K562 (cell line): ENCODE data around the gene CCL4. TPM values are rescaled to one million over a fixed set of nuclear protein-coding genes. Genes with fewer than 3 reads are reported as not detected.
"Not testable (repeated sequence)": the region's sequence is repeated elsewhere in the genome, so short reads cannot be mapped to it uniquely, and the experiment has no call there.

Source experiments
- ATAC-seq: fragments of 200-7000 bp; cut with Tn5 transposase; 3 replicates; pipeline ENCODE4 v1.9.1; 2020; ENCODE audit warnings: moderate library complexity
- BruUV-seq: library from RNA; stranded (reverse); fragments of 400-500 nt; replicated peaks from 2 replicates; lab custom pipeline; 2021; lab: Mats Ljungman, UMichigan
- CTCF ChIA-PET: fragments of 300-600 bp; formaldehyde crosslinking; extraction: SDS; loops from one replicate; lab custom pipeline; 2021; ENCODE audit warnings: low intra/inter-chr PET ratio; lab: Yijun Ruan, JAX
- POLR2A ChIA-PET: fragments of 300-600, 350-650 bp; sonication (Branson Sonifier 250); formaldehyde crosslinking; extraction: SDS; loops from one replicate; lab custom pipeline; 2021; ENCODE audit warnings: antibody characterized with exemption, inconsistent platforms; lab: Yijun Ruan, JAX
- DNase-seq, 4 experiments: peaks; one replicate each; pipeline versions ENCODE4 v3.0.0 to v3.0.0-alpha.2; 2011 to 2018; ENCODE audit warnings: low spot score in 3 of 4, mixed read lengths in 3 of 4; ENCODE audit errors: extremely low read depth in 1 of 4
- FAIRE-seq: peaks from 2 replicates; lab custom pipeline; 2011; peaks lifted over from hg19 to GRCh38; lab: Jason Lieb, UNC
- H2AFZ ChIP-seq: 2 replicates; pipeline ENCODE4 v1.6.0; 2011; ENCODE audit warnings: low read depth, low read length, control low read depth, inconsistent platforms
- H3K27ac ChIP-seq: fragments of 200-600 bp; 3 replicates; pipeline ENCODE4 v1.8.0; 2011; ENCODE audit warnings: low read depth, mild to moderate bottlenecking, control low read depth, inconsistent platforms, low read length, moderate library complexity, mixed read lengths; ENCODE audit errors: extremely low read depth
- H3K27me3 ChIP-seq, 2 experiments: fragments of 300-600 bp in 1 of 2; 2 replicates in 1 of 2; 3 replicates in 1 of 2; pipeline versions ENCODE4 v1.6.0 to v1.8.0; 2011; ENCODE audit warnings: inconsistent platforms in 2 of 2, low read length in 2 of 2, mild to moderate bottlenecking in 1 of 2, mixed read lengths in 1 of 2, moderate library complexity in 1 of 2; ENCODE audit not compliant: control insufficient read depth in 2 of 2, insufficient read depth in 2 of 2
- H3K36me3 ChIP-seq: fragments of 300-600 bp; 3 replicates; pipeline ENCODE4 v1.8.0; 2011; ENCODE audit warnings: mild to moderate bottlenecking, low read length, inconsistent platforms; ENCODE audit not compliant: control insufficient read depth, insufficient read depth
- H3K4me1 ChIP-seq, 2 experiments: fragments of 200-600 bp in 1 of 2; replicated peaks in 1 of 2; 2 replicates in 1 of 2; 3 replicates in 1 of 2; pipeline versions ENCODE4 v1.5.1 to v1.8.0; 2011; ENCODE audit warnings: inconsistent platforms in 2 of 2, low read length in 2 of 2, mild to moderate bottlenecking in 1 of 2, mixed read lengths in 1 of 2, moderate library complexity in 1 of 2; ENCODE audit not compliant: control insufficient read depth in 2 of 2, insufficient read depth in 2 of 2
- H3K4me2 ChIP-seq: 2 replicates; pipeline ENCODE4 v1.6.1; 2011; ENCODE audit warnings: low read length, control low read depth, inconsistent platforms, mixed read lengths; ENCODE audit not compliant: insufficient read depth
- H3K4me3 ChIP-seq: fragments of 200-600 bp; sonication (generic), shearing (Covaris generic); 2 replicates; pipeline ENCODE4 v1.5.1; 2016; ENCODE audit warnings: control low read depth, inconsistent platforms
- H3K79me2 ChIP-seq: fragments of 200-600 bp; 3 replicates; pipeline ENCODE4 v1.8.0; 2011; ENCODE audit warnings: low read length, inconsistent platforms; ENCODE audit not compliant: control insufficient read depth, insufficient read depth
- H3K9ac ChIP-seq, 2 experiments: 2 replicates each; pipeline versions ENCODE4 v1.6.0 to v1.6.1; 2011; ENCODE audit warnings: low read depth in 2 of 2, low read length in 2 of 2, control low read depth in 1 of 2, inconsistent platforms in 1 of 2, mild to moderate bottlenecking in 1 of 2, mixed read lengths in 1 of 2; ENCODE audit not compliant: insufficient read depth in 1 of 2
- H3K9me1 ChIP-seq: one replicate; pipeline ENCODE4 v1.6.0; 2011; ENCODE audit warnings: inconsistent platforms, mild to moderate bottlenecking, low read length, moderate library complexity; ENCODE audit not compliant: control insufficient read depth, insufficient read depth
- H3K9me3 ChIP-seq: replicated peaks from 2 replicates; pipeline ENCODE4 v1.5.1; 2011; ENCODE audit warnings: low read depth, low read length, inconsistent platforms; ENCODE audit not compliant: control insufficient read depth, insufficient read depth
- H4K20me1 ChIP-seq: replicated peaks from 2 replicates; pipeline ENCODE4 v1.6.1; 2011; ENCODE audit warnings: low read length, inconsistent platforms, mixed read lengths; ENCODE audit not compliant: control insufficient read depth, insufficient read depth
- WGBS: fragments of 100-300 bp; shearing (Covaris generic); methylation state at CpG from one replicate; pipeline ENCODE4 v1.1.6; 2016; ENCODE audit warnings: low coverage, mixed read lengths; ENCODE audit not compliant: insufficient coverage; ENCODE audit errors: missing lambda C conversion rate; 5-methylcytosine and 5-hydroxymethylcytosine counted together
- in situ Hi-C: fragments of 300-500 bp; cut with MboI; formaldehyde crosslinking; loops from 4 replicates; pipeline ENCODE4 v1.15.0; 2018; ENCODE audit warnings: inconsistent platforms, mixed read lengths
- intact Hi-C: fragments of 100-400 bp; cut with micrococcal nuclease; formaldehyde crosslinking; loops from 2 replicates; pipeline ENCODE4 v1.14.2; 2022
- polyA plus RNA-seq, 8 experiments: library from polyadenylated mRNA; depleted of rRNA in 4 of 8; stranded (reverse) in 5 of 8; unstranded in 3 of 8; fragments of >200 nt; fragmentation: Nextera tagmentation in 2 of 8; fragmentation: Illumina TruSeq in 1 of 8; extraction: Ambion mirVana in 2 of 8; extraction: Trizol in 1 of 8; gene quantifications; 2 replicates each; pipeline versions ENCODE4 v1.2.1 to v1.2.3, GENCODE V29; 2011 to 2014; ENCODE audit warnings: inconsistent platforms in 1 of 8, missing spikeins in 1 of 8
- total RNA-seq, 7 experiments: library from RNA; depleted of rRNA in 6 of 7; stranded (reverse); fragments of >200 nt in 6 of 7; fragmentation: Illumina TruSeq in 2 of 7; extraction: Trizol in 2 of 7; gene quantifications; 2 replicates each; pipeline versions ENCODE4 v1.2.1 to v1.2.3, GENCODE V29; 2011 to 2021; ENCODE audit warnings: low replicate concordance in 1 of 7

CCL4 gene
- total and polyA plus RNA-seq, 9 of the 15 experiments (the other 6 are each of a cell fraction or from before 2014, with no cell fraction given): 0.91 TPM; not detected in 8

DNA sequence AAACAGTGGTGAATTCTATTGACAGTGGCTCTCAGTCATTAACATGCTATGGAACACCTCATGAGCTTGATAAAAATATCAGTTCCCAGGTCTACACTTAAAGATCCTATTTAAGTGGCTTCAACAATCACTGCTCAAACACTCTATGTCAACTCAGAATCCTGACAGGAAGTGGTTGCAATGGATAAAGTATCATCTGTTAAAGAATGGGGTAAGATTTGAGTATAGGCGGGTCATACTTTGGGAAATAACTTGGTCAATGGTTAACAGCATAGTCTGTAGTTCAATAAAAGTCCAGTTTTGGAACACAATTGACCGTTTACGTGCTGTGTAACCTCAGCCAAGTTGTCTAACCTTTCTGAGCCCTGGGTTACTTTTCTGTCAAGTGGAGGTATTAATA, 16.2 kb upstream of the CCL4 start:
- in situ Hi-C loops, H3K9me1 ChIP-seq, FAIRE-seq, H3K36me3 ChIP-seq, H3K9me3 ChIP-seq, H3K9ac ChIP-seq, ATAC-seq, H4K20me1 ChIP-seq, H3K27ac ChIP-seq, CTCF ChIA-PET, intact Hi-C loops, H3K4me3 ChIP-seq, H3K79me2 ChIP-seq, H2AFZ ChIP-seq, BruUV-seq, DNase-seq, H3K4me2 ChIP-seq, POLR2A ChIA-PET, H3K4me1 ChIP-seq: not testable (repeated sequence)
- no CpG with 5 or more reads among the region's 3 CpGs for WGBS
- peaks cover 13 to 18% of the 10 kb centered on the region in 2 experiments; a peak in 4 of 5 replicates for H3K27me3 ChIP-seq

DNA sequence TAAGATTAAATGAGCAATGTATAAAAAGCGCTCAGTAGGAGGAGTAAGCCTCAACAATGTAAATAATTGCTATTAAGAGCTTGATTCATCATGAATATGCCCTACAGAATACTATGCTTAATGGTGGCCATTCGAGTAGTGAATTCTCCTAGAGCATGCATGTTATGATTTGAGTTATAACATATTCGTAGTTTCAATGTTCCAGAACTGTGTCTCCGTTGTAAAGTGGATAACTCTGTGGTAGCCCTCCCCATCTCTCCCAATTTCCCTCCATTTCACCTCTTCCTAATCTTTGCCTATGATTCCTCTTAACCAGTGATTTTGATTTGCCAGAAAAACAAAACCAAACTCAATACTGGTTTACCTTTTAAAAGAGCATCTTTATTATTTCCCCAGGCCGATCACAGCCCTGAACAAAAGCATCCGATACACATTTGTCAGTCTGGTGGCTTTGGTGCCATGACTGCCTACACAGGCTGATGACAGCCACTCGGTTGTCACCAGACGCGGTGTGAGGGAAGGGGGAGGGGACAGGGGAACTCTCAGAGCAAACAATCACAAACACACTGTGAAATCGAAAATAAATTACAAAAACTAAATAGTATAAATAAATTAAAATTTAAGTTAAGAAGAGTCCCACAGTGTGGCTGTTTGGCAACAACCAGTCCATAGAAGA, 15.6 kb upstream of the CCL4 start:
- intact Hi-C loops, H3K27ac ChIP-seq, H2AFZ ChIP-seq, BruUV-seq, H3K4me2 ChIP-seq, H3K9ac ChIP-seq, CTCF ChIA-PET, H3K79me2 ChIP-seq, FAIRE-seq, H3K4me1 ChIP-seq, DNase-seq, H3K9me1 ChIP-seq, H3K36me3 ChIP-seq, H3K9me3 ChIP-seq, in situ Hi-C loops, ATAC-seq, POLR2A ChIA-PET, H4K20me1 ChIP-seq, H3K4me3 ChIP-seq: not testable (repeated sequence)
- 2% methylated on average over 9 of the region's 10 CpGs for WGBS
- H3K27me3 ChIP-seq: peaks cover 13 to 18% of the 10 kb centered on the region in 2 experiments; a peak in 4 of 5 replicates
